Measurements from ENCODE around the gene PCSK7. TPM values are rescaled to one million over a fixed set of nuclear protein-coding genes. Genes with fewer than 3 reads are reported as not detected.

Gene PCSK7
- total RNA-seq, 4 donors from 2014 or later, result 39.8 to 78.1 (median 50.0) TPM

DNA sequence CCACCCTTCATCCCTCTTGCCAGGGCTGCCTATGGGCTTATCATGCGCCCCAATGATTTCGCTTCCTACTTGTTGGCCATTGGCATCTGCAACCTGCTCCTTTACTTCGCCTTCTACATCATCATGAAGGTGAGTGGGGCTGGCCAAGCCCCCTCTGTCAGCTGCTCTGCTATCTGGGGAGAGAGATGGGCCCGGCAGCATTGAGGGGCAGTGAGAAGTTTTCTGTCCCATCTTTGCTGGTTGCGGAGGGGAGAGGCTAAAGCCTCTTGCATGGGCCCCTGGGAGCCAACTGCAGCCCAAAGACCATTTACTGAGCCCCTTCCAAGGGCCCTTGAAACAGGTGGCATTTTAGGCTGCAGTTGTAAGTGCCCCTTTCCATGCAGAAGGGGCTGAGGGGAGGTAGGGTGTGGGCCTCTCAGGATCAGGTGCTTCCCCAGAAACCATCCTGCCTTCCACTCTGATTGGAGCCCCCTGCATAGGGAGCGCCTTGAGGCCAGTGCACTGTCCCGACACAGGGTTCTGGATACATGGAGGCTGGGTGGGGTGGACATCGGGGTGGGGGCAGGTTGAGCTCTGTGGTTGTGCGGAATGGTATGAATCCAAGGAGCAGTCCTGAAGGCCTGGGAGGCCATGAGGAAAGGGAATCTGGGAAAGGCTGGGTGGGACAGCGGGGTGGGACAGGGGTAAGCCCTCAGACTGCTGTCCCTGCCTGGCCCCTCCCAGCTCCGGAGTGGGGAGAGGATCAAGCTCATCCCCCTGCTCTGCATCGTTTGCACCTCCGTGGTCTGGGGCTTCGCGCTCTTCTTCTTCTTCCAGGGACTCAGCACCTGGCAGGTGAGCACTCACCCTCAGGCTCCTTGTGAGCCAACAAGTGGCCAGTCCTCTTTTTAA is 38.5 kb downstream of the PCSK7 start:
- DNase-seq (ENCODE audit: low spot score), result no peak
- ATAC-seq (ENCODE audit: low FRiP score), result no peak
- TF ChIP-seq, protein P1, sequence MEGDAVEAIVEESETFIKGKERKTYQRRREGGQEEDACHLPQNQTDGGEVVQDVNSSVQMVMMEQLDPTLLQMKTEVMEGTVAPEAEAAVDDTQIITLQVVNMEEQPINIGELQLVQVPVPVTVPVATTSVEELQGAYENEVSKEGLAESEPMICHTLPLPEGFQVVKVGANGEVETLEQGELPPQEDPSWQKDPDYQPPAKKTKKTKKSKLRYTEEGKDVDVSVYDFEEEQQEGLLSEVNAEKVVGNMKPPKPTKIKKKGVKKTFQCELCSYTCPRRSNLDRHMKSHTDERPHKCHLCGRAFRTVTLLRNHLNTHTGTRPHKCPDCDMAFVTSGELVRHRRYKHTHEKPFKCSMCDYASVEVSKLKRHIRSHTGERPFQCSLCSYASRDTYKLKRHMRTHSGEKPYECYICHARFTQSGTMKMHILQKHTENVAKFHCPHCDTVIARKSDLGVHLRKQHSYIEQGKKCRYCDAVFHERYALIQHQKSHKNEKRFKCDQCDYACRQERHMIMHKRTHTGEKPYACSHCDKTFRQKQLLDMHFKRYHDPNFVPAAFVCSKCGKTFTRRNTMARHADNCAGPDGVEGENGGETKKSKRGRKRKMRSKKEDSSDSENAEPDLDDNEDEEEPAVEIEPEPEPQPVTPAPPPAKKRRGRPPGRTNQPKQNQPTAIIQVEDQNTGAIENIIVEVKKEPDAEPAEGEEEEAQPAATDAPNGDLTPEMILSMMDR (IDR thresholded peaks at IDR 0.05), result no peak

DNA sequence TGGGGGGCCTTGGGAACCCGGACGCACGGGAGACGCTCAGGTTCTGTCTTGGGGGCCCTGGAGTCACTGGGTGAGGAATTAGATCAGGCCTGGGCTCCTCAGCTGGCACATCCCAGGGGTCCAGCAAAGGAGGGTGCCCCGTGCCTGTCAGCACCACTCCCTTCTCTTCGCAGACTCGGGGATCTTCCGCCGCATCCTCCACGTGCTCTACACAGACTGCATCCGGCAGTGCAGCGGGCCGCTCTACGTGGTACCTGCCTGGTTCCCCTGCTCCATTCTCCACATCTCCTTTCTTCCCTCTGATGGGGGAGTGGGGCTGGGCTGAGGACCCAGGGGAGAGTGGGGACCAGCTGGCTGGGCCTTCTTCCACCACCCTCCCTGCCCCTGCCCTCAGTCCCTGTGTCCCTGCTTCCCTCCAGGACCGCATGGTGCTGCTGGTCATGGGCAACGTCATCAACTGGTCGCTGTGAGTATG is 39.4 kb downstream of the PCSK7 start:
- TF ChIP-seq, protein P1 (IDR thresholded peaks at IDR 0.05), result no peak
- peak; percentile 18 for DNase-seq (ENCODE audit: low spot score)
- ATAC-seq (ENCODE audit: low FRiP score), result no peak

DNA sequence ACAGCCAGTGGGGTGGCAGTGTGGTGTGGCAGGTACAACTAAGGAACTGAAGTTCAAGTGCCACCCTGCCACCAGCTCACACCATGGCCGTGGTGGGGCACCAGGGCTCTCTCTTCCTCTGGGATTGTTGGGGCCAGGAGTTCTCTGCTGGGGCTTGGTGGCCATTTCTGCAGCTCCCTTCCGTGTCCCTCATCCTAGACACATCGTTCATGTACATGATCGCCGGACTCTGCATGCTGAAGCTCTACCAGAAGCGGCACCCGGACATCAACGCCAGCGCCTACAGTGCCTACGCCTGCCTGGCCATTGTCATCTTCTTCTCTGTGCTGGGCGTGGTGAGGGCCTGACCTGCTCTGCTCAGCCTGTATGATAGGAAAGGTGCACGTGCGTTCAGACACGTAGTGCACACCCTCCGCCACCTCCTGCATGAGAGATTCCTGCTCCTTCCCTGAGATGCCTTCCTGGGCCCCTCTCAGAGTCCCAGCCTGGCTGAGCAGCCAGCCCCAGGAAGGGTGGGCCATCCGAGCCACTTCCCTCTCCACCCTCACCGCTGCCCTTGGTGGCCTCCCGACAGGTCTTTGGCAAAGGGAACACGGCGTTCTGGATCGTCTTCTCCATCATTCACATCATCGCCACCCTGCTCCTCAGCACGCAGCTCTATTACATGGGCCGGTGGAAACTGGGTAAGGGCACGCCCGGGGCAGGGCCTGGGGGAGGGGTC is 40.0 kb downstream of the PCSK7 start:
- TF ChIP-seq, protein P1 (IDR thresholded peaks at IDR 0.05), result no peak
- ATAC-seq (ENCODE audit: low FRiP score) (no peak), DNase-seq (ENCODE audit: low spot score) (peak; percentile 20)

DNA sequence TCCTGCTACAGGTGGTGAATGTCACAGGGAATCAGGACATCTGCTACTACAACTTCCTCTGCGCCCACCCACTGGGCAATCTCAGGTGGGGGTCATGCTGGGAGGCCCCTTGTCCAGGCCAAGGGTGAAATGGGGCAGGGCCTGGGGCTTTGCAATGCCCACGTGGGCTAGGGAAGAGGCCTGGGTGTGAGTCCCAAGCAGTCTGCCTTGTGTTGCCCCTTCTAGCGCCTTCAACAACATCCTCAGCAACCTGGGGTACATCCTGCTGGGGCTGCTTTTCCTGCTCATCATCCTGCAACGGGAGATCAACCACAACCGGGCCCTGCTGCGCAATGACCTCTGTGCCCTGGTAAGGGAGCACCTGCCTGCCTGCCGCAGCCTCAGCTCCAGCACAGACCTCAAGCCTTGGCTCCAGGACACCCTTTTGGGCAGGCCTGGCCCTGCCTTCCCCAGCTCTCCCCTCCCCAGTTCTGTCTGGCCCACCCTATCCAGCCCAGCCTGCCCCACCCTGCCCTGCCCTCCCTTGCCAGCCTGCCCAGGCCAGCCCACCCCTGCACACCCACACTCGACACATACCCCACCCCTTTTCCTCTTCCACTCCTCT is 41.8 kb downstream of the PCSK7 start:
- DNase-seq (ENCODE audit: low spot score) (peak; percentile 9), ATAC-seq (ENCODE audit: low FRiP score) (no peak)
- TF ChIP-seq, protein P1 (IDR thresholded peaks at IDR 0.05), result no peak

DNA sequence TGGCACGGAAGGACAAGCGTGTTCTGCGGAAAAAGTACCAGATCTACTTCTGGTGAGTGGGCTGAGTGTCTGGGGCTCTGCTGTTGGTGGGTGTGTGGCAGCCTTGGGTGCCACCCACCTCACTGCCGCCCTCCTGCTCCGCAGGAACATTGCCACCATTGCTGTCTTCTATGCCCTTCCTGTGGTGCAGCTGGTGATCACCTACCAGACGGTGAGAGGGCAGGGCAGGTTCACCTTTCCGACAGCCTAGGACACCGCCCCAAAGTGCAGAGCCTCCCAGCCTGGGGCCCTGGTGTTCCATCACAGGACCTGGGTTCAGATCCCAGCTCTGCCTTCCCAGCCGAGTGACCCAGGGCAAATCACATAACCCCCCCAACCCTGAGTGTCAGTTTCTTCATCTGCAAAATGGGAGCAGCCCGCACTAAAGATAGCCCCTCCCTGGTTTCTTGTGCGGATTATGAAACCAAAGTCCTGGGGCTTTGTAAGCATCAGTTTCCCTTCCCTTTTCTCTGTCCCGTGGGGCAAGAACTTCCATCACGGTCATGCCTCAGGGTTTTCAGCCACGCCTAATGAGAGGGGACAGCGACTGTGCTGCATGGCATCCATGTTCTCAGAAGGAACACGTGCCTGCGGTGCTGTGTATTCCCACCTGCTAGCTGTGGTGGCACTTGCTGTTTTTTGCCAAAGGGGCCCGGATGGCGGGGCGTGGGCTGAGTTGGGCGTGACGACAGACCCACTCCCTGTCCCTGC is 42.5 kb downstream of the PCSK7 start:
- TF ChIP-seq, protein P1 (IDR thresholded peaks at IDR 0.05), result no peak
- no peak for ATAC-seq (ENCODE audit: low FRiP score)
- DNase-seq (ENCODE audit: low spot score), result peak; percentile 20

DNA sequence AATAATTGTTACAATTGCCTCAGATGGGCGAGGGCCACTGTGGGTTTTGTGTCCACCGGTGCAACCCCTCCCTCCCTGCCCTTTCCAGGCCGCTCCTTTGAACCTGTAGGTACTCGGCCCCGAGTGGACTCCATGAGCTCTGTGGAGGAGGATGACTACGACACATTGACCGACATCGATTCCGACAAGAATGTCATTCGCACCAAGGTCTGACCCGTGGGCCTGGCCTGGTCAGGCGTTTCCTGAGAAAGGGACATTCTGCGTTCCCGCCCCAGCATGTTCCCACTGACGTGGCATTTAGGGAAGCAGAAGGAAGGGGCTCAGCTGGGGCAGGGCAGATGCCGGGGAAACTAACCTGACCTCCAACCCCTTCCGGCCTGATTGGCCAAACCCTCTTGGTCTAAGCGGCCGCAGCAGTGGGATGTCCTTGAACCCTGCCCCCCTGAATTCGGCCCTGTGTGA is 43.2 kb downstream of the PCSK7 start:
- TF ChIP-seq, protein P1 (IDR thresholded peaks at IDR 0.05), result no peak
- ATAC-seq (ENCODE audit: low FRiP score), result no peak
- DNase-seq (ENCODE audit: low spot score), result peak; percentile 22
